Caco-2 (cell line): ENCODE data around the gene MROH7. TPM values are rescaled to one million over a fixed set of nuclear protein-coding genes. Genes with fewer than 3 reads are reported as not detected.

Experiments used
- BruUV-seq: library from RNA; stranded (reverse); fragments of 400-500 nt; replicated peaks from 2 replicates; lab custom pipeline; 2021; lab: Mats Ljungman, UMichigan
- CTCF ChIA-PET: fragments of 300-600 bp; sonication (Branson Sonifier 250); formaldehyde crosslinking; loops from one replicate; lab custom pipeline; 2022; ENCODE audit warnings: antibody characterized with exemption; lab: Charles Lee
- POLR2A ChIA-PET: fragments of 300-600 bp; sonication (Branson Sonifier 250); formaldehyde crosslinking; loops from one replicate; lab custom pipeline; 2022; ENCODE audit warnings: antibody characterized with exemption; lab: Charles Lee
- DNase-seq, 2 experiments: peaks; one replicate each; pipeline versions ENCODE4 v3.0.0 to v3.0.0-alpha.2; 2020 to 2022
- H3K27me3 ChIP-seq: replicated peaks from 2 replicates; pipeline ENCODE4 v1.6.0; 2011; ENCODE audit warnings: low read length; ENCODE audit not compliant: control insufficient read depth, insufficient read depth
- H3K36me3 ChIP-seq: 2 replicates; pipeline ENCODE4 v1.5.1; 2011; ENCODE audit warnings: low read length; ENCODE audit not compliant: control insufficient read depth, insufficient read depth
- H3K4me1 ChIP-seq: fragments of 250-450 bp; sonication (Bioruptor Pico); 2 replicates; pipeline ENCODE4 v1.5.1; 2020; ENCODE audit warnings: mild to moderate bottlenecking
- H3K4me3 ChIP-seq: 2 replicates; pipeline ENCODE4 v1.5.1; 2011; ENCODE audit warnings: low read depth, mild to moderate bottlenecking, control low read depth, low read length
- H3K9me3 ChIP-seq: fragments of 250-450 bp; sonication (Bioruptor Pico); 2 replicates; pipeline ENCODE4 v1.5.1; 2020; ENCODE audit warnings: mild to moderate bottlenecking, moderate library complexity
- H3K27ac Mint-ChIP-seq: one replicate; pipeline ENCODE4 v1.8.0; 2022; ENCODE audit warnings: mixed read lengths; ENCODE audit not compliant: unreplicated experiment
- H3K27me3 Mint-ChIP-seq: one replicate; pipeline ENCODE4 v1.8.0; 2022; ENCODE audit warnings: mixed read lengths; ENCODE audit not compliant: insufficient read depth, unreplicated experiment
- H3K36me3 Mint-ChIP-seq: one replicate; pipeline ENCODE4 v1.8.0; 2022; ENCODE audit warnings: mild to moderate bottlenecking, mixed read lengths; ENCODE audit not compliant: insufficient read depth, unreplicated experiment
- H3K4me1 Mint-ChIP-seq: one replicate; pipeline ENCODE4 v1.8.0; 2022; ENCODE audit warnings: low read depth, mixed read lengths; ENCODE audit not compliant: unreplicated experiment
- H3K4me3 Mint-ChIP-seq: one replicate; pipeline ENCODE4 v1.8.0; 2022; ENCODE audit warnings: mild to moderate bottlenecking, moderate library complexity, mixed read lengths; ENCODE audit not compliant: unreplicated experiment
- H3K9me3 Mint-ChIP-seq: one replicate; pipeline ENCODE4 v1.8.0; 2022; ENCODE audit warnings: mixed read lengths; ENCODE audit not compliant: unreplicated experiment
- intact Hi-C: fragments of 100-400 bp; cut with micrococcal nuclease; formaldehyde crosslinking; loops from one replicate; pipeline ENCODE4 v1.10.0; 2022; ENCODE audit not compliant: unreplicated experiment
- total RNA-seq: library from RNA; stranded (reverse); gene quantifications from 2 replicates; pipeline ENCODE4 v1.2.3, GENCODE V29; 2022
- TF ChIP-seq, protein P1 (sequence below), 2 experiments: fragments of 200-600 bp in 1 of 2; IDR thresholded peaks; 1 replicate in 1 of 2; 2 replicates in 1 of 2; pipeline versions ENCODE4 v1.5.1 to v1.8.0; 2011 to 2022; ENCODE audit warnings: antibody characterized with exemption in 1 of 2, control low read depth in 1 of 2, inconsistent platforms in 1 of 2, low read depth in 1 of 2, low read length in 1 of 2, mild to moderate bottlenecking in 1 of 2, moderate library complexity in 1 of 2; ENCODE audit not compliant: insufficient read depth in 1 of 2, severe bottlenecking in 1 of 2, unreplicated experiment in 1 of 2

MROH7 gene
- total RNA-seq, 1 experiment from 2014 or later = not detected

DNA sequence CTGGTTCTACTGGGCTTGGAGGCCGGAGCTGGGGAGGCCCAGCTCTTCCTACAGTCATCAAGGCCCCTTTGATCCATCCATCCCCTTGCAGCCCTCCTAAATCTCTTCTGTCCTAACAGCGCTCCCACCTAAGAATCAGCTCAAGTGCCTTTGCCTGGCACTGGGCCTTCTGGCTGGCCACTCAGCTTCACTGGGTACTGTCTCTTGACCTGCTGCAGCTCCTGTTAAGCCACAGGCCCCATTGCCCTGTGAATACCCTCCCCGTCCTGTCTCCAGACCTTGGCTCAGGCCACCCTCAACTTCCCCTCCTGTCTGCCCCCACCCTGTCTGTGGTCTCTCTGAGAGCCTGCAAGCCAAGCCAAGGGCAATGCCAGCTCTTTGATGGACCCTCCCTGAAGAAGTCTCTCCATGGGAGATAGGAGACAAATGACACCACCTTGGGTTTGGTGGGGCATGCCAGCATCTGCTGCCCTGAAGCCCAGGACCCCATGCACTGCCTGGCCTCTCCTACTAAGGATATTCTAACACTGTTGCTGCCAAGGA is 45.6 kb upstream of the MROH7 start:
- TF ChIP-seq, protein P1, sequence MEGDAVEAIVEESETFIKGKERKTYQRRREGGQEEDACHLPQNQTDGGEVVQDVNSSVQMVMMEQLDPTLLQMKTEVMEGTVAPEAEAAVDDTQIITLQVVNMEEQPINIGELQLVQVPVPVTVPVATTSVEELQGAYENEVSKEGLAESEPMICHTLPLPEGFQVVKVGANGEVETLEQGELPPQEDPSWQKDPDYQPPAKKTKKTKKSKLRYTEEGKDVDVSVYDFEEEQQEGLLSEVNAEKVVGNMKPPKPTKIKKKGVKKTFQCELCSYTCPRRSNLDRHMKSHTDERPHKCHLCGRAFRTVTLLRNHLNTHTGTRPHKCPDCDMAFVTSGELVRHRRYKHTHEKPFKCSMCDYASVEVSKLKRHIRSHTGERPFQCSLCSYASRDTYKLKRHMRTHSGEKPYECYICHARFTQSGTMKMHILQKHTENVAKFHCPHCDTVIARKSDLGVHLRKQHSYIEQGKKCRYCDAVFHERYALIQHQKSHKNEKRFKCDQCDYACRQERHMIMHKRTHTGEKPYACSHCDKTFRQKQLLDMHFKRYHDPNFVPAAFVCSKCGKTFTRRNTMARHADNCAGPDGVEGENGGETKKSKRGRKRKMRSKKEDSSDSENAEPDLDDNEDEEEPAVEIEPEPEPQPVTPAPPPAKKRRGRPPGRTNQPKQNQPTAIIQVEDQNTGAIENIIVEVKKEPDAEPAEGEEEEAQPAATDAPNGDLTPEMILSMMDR (IDR thresholded peaks at IDR 0.05; ENCODE audit: insufficient read depth in 1 of 2, low read depth in 1 of 2, low read length in 1 of 2, severe bottlenecking in 1 of 2, unreplicated experiment in 1 of 2) = no peak
- intact Hi-C loops = no loop called here
- H3K4me1 Mint-ChIP-seq = no peaks in the 10 kb centered on the region
- H3K36me3 ChIP-seq = no peaks in the 10 kb centered on the region
- no peaks in the 10 kb centered on the region for H3K27me3 Mint-ChIP-seq
- ChIA-PET CTCF (no interaction called here), POLR2A (no interaction called here)
- H3K36me3 Mint-ChIP-seq = no peaks in the 10 kb centered on the region
- no peaks in the 10 kb centered on the region for H3K4me1 ChIP-seq
- H3K27me3 ChIP-seq = no peaks in the 10 kb centered on the region
- BruUV-seq = no TSS peak
- no peak for DNase-seq
- no peak overlapping the region for H3K4me3 ChIP-seq
- no peak overlapping the region for H3K4me3 Mint-ChIP-seq
- no peaks in the 10 kb centered on the region for H3K9me3 Mint-ChIP-seq
- H3K9me3 ChIP-seq = no peaks in the 10 kb centered on the region
- peak overlapping the region; percentile 45 for H3K27ac Mint-ChIP-seq

DNA sequence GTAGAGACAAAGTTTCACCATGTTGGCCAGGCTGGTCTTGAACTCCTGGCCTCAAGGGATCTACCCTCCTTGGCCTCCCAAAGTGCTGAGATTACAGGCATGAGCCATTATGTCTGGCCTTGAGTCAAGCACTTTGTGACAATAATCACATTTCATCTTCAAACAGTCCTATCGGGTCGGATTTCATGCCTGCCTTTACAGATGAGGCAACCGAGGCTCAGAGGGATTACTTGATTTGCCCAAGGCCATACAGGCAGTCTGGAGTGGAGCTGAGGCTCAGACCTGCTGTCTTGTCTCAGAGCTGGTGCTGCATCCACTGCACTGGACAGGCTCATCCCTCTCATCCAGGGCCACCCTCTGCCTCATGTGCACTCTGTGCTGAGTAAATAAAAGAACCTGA is 44.8 kb upstream of the MROH7 start:
- Histone ChIP-seq H3K9me3 (no peaks in the 10 kb centered on the region), H3K4me3 (no peak overlapping the region), H3K36me3 (no peaks in the 10 kb centered on the region), H3K4me1 (no peaks in the 10 kb centered on the region), H3K27me3 (no peaks in the 10 kb centered on the region)
- no peaks in the 10 kb centered on the region for H3K27me3 Mint-ChIP-seq
- ChIA-PET POLR2A (no interaction called here), CTCF (no interaction called here)
- no TSS peak for BruUV-seq
- intact Hi-C loops = no loop called here
- no peak overlapping the region for H3K4me3 Mint-ChIP-seq
- no peaks in the 10 kb centered on the region for H3K4me1 Mint-ChIP-seq
- TF ChIP-seq, protein P1 (IDR thresholded peaks at IDR 0.05; ENCODE audit: insufficient read depth in 1 of 2, low read depth in 1 of 2, low read length in 1 of 2, severe bottlenecking in 1 of 2, unreplicated experiment in 1 of 2) = no peak
- DNase-seq = no peak
- H3K27ac Mint-ChIP-seq = no peak overlapping the region
- H3K9me3 Mint-ChIP-seq = no peaks in the 10 kb centered on the region
- no peaks in the 10 kb centered on the region for H3K36me3 Mint-ChIP-seq

DNA sequence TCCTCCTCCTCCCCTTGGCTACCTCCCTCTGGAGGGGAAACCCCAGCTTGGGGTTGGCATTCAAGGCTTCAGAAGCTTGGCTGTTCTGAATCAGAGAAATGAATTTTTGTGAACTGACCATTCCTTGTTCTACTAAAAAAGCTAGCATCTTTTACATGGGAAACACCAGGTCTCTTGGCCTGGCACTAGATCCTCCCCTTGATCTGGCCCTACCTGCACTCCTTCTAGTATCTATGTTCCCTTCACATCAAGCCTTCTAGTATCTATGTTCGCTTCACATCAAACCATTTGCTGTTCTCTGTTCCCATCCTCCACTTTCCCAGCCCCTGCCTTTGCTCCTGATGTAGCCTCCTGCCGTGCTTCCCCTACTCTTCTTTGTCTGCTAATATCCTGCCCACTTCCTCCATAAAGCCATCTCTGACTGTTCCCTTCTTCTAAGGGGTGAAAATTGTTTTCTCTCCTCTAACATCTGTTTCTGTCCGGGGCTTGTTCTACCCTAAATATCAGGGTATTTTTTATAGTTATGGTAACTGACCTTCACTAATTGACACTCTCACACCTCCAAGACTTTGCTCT is 44.0 kb upstream of the MROH7 start:
- H3K4me1 Mint-ChIP-seq = no peaks in the 10 kb centered on the region
- H3K36me3 Mint-ChIP-seq = no peaks in the 10 kb centered on the region
- DNase-seq = no peak
- Histone ChIP-seq H3K4me1 (no peaks in the 10 kb centered on the region), H3K36me3 (no peaks in the 10 kb centered on the region), H3K9me3 (no peaks in the 10 kb centered on the region), H3K27me3 (no peaks in the 10 kb centered on the region), H3K4me3 (no peak overlapping the region)
- intact Hi-C loops = no loop called here
- H3K4me3 Mint-ChIP-seq = no peak overlapping the region
- ChIA-PET POLR2A (no interaction called here), CTCF (no interaction called here)
- TF ChIP-seq, protein P1 (IDR thresholded peaks at IDR 0.05; ENCODE audit: insufficient read depth in 1 of 2, low read depth in 1 of 2, low read length in 1 of 2, severe bottlenecking in 1 of 2, unreplicated experiment in 1 of 2) = no peak
- H3K27me3 Mint-ChIP-seq = no peaks in the 10 kb centered on the region
- BruUV-seq = no TSS peak
- H3K9me3 Mint-ChIP-seq = no peaks in the 10 kb centered on the region
- H3K27ac Mint-ChIP-seq = no peak overlapping the region
